Measurements from ENCODE around the gene RAB35.
A peak's percentile ranks its signal among the peaks of the same experiment; 100 is the strongest.

Gene RAB35

GRCh38 chr12:120081641-120082040 lies 34.9 kb downstream of the RAB35 start:
- no peak for DNase-seq

DNA sequence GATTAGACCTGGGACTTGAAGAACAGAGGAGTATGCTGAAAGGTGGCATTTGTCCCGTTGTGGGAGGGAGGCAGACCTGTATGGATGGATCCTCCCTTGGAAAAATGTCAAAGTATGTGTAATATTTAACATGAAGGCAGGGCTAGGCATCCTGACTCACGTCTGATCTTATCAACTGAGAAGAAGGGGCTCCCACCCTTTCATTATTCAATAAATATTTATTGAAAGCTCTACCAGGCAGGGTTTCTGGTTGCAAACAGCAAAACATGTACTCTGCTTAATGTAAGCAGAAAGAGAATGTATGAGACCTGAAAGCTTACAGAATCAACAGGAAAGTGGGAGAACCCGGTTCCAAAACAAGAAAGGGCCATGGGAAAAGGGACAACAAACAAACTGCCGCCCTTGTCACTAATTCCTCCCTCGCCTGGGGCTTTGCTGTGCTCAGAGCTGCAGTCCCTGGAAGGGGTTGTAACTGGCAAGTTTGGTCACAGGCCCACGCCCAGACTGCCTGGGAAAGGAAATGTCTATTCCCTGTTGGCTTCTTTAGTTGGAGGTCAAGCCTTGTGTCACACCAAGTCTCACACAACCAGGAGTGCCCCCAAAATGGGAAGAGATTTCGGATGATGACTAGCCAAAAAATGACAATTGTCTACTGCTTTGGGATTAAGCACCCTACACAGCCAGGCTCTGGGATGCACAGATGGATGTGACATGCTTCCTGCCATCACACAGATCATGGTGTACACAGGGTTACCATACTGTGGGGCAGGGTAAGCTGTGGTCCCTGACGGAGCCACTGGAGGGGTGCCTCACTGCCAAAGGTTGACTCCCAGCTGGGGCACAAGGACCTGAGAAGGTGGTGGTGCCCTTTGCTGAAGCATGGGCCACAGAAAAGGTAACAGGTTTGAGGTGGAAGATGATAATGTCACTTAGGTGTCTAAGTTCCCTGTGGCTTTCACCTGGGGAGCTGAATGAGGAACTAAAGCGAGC lies 36.8 kb downstream of the RAB35 start:
- DNase-seq = no peak

- DNase-seq = no peak
These were observed 37.7 kb downstream of the RAB35 start for GRCh38 chr12:120078868-120079267.

DNA sequence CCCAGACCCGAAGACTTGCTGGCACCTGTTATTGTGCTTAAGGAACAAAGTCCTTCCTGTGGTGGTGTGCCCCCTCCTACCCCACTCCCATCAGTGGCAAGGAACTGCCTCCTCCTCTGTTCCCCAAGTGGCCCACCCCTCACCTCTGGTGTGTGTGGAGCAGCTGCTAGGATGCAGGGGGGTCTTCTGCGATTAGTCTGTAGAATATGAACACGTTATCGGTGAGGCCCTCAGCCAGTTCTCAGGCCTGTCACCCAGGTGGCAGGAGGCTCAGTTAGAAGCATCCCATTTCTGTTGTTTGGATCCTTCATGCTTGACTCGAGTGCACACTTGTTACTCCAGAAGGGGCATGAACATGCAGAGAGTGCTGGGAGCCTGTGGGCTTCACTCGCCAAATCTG lies 39.3 kb downstream of the RAB35 start:
- DNase-seq = no peak

- no peak for DNase-seq
These were observed 39.9 kb downstream of the RAB35 start for GRCh38 chr12:120076651-120077050.

- DNase-seq = no peak
These were observed 41.4 kb downstream of the RAB35 start for GRCh38 chr12:120075034-120075616.

- no peak for DNase-seq
These were observed 43.9 kb downstream of the RAB35 start for GRCh38 chr12:120072472-120073249.

DNA sequence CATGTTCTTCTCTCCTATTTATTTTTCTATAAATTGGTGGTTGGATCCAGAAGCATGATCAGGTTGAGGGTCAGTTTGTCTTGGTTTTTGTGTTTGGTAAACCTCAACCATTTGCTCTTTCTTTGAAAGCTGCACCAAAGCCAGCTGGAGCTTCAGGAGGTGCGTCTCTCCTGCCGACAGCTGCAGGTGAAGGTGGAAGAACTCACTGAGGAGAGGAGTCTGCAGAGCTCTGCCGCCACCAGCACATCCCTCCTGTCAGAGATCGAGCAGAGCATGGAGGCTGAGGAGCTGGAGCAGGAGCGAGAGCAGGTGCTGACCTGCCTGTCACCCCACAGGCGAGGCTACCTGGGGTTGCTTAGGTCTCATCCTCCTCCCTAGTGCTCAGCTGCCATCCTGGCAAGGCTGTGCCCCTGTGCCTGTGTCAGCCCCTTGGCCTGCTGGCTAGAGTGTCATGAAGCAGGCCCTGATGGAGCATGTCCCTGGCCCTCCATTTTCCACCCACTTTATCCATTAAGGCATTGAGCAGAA lies 45.0 kb downstream of the RAB35 start:
- no peak for DNase-seq

- no peak for DNase-seq
These were observed 47.3 kb downstream of the RAB35 start for GRCh38 chr12:120069278-120069677.

DNA sequence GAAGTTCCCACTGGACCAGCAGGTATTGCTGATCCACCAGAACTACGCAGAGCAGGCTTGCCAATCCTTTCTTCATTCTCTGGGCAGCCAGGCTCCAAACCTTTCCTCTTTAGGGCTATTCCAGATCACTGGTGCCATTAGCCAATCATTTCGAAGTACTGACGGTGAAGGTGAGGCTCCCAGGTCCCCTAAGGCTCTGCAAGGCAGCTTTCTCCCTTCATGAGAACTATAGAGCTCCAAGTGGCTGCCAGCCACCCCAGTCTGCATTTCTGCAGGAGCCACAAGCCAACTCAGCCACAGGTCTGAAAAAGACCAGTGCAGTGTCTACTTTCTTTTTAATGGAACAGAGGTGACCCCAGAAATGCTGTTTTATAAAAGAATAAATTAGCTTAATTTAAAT lies 48.7 kb downstream of the RAB35 start:
- no peak for DNase-seq

DNA sequence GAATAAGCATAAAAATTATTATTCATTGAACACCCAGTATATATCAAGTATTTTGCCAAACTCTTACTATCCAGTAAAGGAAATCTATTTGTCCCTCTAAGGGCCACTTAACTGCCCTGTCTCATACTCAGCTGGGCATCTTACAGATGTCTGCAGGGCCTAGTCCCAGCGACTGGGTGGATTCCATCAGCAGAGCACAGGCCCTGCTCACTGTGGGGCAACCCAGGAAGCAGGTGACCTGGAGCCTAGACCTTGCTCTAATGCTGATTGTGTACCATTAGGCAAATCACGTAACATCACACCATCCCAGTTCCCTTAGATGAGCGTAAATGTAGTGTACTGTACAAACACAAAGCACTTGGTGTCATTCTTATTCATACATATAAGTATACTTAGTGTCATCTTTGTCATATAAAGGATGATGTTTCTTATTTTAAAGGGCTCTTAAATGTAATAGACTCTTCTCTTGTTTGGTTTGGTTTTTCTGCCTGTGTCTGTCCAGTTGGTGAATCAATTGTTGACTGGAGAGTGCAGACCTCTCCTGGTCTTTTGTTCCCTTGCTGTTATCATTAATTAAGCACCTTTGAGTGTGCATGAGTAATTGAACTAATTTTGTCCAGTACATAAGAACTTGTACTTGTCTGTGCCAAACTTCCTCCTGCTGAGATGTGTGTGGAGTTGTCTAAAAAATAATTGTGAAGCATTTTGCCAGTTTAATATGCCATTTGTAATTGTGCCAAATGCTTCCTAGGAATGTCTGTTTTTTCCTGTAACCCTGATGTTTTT lies 49.3 kb downstream of the RAB35 start:
- no peak for DNase-seq

DNA sequence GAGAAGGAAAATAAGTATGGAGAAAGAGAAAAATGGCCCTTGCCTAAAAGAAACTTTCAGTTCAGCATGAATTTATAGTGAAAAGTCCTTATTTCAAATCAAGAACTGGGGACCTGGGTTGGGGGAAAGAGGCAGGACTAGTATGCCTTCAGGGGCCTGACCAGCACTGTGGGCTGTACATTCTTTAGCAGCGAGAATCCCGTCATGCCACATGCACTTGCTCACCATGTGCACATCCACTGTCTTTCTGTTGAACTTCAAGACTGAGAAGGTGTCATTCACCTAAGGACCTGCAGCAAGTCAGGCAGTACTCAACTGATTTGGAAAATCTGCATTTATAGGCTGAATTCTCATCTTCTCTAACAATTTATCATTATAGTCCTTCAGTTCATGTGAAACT lies 50.2 kb downstream of the RAB35 start:
- DNase-seq = no peak

DNA sequence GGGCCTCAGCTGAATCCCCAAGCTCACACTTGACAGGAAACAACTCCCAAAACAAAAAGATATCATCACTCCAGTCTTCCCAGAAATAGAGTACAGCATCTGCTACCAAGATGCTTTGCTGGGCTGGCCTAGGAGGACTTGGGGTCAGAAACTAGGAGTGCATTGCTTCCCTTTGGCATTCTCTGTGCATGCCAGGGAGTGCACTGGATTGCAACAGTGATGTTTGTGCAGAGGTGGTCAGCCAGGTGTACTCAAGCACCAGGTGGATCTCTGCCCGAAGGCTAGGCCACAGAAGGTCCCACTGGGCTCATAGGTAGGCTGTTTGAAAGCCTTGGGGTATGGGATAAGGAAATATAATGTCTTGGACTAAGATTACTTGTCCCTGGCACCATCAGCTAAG lies 51.1 kb downstream of the RAB35 start:
- DNase-seq = no peak

DNA sequence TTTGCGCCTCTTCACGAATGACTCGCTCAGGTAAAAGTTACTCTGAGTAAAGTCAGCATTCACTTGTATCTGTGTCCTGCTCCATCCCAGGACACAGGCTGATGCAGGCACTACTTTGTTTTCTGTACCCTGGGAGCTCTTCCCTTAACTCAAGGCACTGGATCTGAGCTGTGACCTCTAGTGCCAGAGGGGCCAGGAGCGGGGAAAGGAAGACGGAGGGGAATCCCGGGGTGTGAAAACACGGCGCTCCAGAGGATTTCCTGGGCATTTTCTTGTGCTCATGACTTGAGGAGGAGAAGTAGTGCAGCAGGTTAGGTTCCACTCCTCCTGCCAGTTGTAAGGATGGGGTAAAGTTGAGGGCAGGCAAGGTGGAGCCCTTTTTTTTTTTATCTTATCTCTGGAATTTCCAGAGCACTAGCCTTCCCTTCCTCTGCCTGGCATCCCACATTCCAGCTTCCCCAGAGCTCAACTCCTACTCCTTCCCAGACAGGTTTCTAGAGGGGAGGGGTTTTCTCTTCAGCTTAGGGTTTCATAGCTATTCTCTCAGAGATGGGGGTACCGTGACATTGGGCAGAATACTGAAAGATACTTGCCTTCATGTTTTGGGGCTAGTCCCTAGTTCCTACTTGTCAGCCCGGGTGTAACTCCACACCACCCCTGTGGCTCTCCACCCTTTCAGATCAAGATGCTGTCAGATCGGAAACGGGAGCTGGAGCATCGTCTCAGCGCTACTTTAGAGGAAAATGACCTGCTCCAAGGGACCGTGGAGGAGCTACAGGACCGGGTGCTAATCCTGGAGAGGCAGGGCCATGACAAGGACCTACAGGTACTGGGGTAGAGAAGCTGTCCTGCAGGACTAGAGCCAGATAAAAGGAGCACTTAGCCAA lies 52.3 kb downstream of the RAB35 start:
- no peak for DNase-seq

DNA sequence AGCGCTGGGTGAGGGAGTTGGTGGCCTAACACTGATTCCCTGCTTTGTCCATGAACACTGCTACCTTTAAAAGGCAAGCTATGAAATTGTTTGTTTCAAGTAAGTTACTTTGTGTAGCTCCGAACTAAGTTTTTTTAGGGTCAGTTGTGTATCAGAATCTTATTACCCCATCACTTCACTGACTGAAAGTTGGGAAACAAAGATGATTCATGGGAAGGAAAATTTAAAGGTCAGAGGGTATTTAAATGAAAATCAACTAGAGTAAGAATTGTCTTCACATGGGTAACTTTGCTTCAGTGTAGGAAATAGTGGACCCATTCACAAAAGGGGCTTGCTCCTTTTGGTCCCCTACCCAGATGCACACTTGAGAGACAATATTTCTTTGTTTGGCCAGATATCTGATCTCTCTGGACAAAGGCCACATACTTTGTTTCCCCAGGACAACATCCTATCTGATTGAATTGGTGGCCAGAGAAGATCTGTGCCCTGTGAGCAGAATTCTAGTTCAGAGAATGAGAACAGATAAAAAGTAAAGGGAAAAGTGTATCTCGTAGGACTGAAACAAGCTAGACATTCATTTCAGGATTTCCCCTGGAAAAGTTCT lies 53.5 kb downstream of the RAB35 start:
- no peak for DNase-seq

- DNase-seq = no peak
These were observed 54.9 kb downstream of the RAB35 start for GRCh38 chr12:120061575-120062214.

- no peak for DNase-seq
These were observed 55.8 kb downstream of the RAB35 start for GRCh38 chr12:120060717-120061116.

- DNase-seq = no peak
These were observed 56.4 kb downstream of the RAB35 start for GRCh38 chr12:120060196-120060595.

DNA sequence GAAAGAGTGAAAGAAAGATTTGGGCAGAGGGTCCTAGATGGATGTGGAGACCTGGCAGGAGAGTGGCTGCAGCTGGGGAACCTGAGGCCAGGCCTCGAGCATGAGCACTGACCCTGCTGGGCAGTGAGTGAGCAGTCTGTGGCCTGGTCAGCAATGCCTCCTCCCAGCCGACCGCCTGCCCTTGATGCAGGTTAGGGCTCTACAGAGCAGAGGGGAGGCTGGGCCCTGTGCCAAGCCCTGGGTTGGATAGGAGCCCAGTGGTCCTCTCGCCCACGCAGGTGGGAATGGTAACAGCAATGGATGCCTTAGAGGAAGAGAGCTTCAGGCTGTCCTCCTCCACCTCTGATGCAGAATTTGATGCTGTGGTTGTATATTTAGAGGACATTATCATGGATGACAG lies 59.8 kb downstream of the RAB35 start:
- no peak for DNase-seq

DNA sequence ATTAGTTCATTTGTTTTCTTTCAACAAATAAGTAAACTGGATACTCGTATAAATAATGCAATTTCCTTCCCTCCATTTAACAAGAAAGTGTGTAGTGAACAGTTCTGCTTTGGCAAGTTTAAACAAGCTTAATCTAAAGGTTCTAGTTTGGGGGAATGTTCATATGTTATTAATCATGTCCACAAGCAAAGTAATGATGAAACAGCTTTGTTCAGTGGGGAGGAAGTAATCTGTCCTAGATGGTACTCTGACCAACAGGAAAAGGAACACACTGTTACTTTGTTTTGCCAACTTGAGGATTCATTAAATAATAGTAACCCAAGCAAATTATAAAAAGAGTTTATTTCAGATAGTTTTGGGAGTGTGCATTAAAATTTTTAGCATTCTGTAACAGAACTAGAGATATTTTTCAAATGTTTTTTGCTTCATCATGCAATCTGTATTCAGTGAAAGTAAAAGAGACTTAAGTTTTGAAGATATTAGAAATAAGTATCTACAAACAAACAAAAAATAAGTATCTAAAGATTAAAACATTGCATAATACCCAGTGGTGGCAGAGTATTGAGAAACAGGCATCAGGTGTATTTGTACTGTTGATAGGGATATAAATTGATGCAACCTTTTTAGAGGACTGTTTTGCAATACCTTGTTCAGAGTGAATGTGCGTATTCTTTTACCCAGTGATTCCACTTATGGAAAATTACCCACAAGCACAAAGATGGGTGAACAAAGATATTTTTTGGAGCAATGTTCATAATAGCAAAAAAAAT lies 61.1 kb downstream of the RAB35 start:
- peak; percentile 5 for DNase-seq

All from fibroblast of skin of right quadriceps (primary cell).